HG02763 (cell line): ENCODE results near the gene GOLGA2.

Source experiments
- ATAC-seq: cut with Tn5 transposase; IDR thresholded peaks from one replicate; pipeline ENCODE4 v1.9.1; 2021; ENCODE audit warnings: mild to moderate bottlenecking, moderate library complexity; ENCODE audit not compliant: unreplicated experiment

GOLGA2 gene

GRCh38 chr9:128257907-128258306, 17.9 kb downstream of the GOLGA2 start:
- no peak for ATAC-seq

DNA sequence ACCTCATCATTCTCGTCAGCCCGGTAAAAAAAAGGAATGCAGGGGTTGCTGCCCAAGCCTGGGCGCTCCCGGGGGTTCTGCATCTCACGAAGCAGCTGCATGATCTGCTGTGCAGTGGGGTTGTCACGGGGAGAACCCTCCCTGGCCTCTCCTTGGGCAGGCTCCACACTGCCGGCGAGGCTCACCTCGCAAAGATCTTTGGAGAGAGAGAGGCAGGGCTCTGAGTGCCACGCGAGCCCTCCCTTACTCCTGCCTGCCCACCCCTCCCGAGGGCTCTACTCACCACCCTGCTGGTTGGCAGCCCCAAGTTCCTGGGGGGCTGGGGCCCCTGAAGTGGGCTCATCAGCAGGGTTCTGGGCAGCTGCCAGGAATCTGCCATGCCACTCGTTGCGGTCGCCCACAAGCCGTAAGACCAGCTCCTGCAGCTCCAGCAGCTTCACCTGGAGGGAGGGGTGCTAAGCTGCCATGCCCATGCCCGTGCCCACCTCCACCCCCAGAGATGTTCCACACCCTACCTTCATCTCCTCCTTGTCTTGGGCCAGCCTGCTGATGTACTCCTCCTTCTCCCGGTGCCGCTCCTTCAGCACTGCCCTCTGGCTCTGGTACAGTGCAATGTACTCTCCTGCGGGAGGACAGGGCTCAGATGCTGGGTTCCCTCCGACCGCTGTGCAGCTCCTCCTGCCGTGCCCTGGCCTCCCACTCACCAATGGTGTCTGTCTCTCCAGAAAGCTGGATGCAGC, 18.6 kb downstream of the GOLGA2 start:
- ATAC-seq, result no peak

- ATAC-seq, result no peak
These were observed 20.7 kb downstream of the GOLGA2 start for GRCh38 chr9:128254855-128255759.

GRCh38 chr9:128254362-128254761, 21.4 kb downstream of the GOLGA2 start:
- no peak for ATAC-seq

GRCh38 chr9:128253991-128254346, 21.8 kb downstream of the GOLGA2 start:
- ATAC-seq, result no peak

DNA sequence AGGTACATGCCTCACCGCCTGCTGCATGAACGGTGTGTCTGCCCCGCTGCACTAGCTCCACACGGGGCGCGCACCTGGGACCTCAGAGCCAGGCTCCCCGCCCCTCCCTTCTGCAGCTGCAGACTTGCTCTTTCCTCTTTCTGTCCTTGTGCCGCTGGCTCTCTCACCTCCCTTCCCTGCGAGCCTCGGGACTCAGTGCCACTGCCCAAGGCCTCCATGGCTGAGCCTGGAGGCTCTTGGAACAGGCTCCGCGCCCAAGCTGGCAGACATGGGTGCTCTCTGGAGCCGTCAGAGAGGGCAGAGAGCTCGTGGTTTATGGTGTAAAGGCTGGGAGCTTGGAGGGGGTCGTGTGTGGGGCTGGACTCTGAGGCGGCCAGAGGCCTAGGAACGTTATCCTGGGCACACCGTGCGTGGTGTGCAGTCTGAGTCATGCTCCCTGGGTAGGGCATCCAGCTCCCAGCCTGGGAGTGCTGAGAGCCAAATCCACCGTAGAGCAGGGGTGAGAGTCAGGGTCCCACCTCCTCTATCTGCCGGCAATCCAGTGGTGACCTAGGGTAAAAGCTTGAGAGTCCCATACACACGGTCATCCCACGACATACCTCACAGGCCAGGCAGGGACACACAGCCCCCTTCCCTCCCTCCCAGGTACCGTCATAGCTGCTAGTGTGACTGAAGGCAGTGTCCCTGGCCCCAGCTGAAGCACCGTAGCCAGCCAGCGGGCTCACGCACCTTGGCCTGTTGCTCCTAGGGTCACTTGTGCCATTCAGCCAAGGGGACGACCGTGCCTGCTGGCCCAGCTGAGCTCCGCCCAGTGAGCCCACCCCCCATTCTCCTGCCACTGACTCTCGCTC, 22.4 kb downstream of the GOLGA2 start:
- no peak for ATAC-seq

- ATAC-seq, result no peak
These were observed 23.3 kb downstream of the GOLGA2 start for GRCh38 chr9:128252317-128253139.

DNA sequence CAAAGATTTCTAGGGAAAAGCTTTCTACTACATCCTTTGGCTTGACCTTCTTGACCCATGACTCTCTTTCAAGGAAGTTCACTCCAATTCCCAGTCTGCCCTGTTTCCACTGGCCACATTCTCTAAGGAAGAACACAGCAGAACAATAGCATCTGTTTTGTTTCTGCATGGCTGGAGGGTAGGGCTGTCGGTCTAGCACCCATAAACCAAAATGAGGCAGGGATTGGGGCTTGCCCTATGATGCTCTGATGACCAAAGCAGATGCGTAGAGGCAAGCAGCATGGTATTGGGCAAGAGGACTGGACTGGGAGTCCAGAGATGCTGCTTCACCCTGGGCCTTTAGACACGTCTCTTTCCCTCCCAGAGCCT, 24.1 kb downstream of the GOLGA2 start:
- no peak for ATAC-seq

- ATAC-seq, result no peak
These were observed 24.7 kb downstream of the GOLGA2 start for GRCh38 chr9:128250839-128251731.

DNA sequence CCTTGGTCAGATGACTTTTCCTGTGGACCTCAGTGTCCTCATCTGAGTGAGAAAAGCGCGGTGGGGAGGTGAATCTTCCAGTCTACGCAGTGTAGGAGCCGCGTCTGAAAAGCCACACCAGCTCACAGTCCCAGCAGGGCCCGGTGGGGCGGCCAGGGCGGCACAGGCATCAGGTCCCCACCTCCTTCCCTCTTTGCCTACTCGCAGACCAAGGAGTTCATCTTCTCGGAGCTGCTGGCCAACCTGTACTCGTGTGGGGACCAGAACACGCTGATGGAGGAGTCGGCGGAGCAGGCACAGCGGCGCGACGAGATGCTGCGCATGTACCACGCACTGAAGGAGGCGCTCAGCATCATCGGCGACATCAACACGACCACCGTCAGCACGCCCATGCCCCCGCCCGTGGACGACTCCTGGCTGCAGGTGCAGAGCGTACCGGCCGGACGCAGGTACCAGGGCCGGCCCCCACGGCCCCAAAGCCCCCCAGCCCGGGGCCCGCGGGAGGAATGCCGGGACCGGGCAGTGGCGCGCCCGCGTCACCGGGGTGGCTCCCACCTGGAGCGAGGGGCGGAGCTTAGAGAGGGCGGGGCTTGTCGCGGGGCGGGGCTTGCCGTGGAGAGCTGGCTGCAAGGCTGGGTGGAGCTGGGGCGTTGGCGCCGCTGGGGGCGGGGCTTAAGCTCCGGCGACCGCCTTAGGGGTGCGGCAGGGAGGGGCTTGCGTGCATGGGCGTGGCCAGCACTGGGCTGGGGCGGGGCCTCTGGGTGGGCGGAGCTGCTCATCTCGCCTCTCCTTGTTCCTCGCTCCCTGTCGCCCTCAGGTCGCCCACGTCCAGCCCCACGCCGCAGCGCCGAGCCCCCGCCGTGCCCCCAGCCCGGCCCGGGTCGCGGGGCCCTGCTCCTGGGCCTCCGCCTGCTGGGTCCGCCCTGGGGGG, 25.6 kb downstream of the GOLGA2 start:
- ATAC-seq, result peak; percentile 88

DNA sequence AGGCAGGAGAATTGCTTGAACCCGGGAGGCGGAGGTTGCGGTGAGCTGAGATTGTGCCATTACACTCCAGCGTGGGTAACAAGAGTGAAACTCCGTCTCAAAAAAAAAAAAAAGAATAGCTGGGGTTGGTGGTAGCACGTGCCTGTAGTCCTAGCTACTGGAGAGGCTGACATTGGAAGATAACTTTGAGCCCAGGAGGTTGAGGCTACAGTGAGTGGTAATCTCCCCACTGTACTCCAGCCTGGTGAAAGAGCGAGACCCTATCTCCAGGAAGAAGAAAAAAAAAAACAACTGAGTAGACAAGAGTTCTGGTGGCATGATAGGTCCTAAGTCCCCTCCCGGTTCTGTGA, 26.3 kb downstream of the GOLGA2 start:
- ATAC-seq, result no peak

- ATAC-seq, result no peak
These were observed 28.5 kb downstream of the GOLGA2 start for GRCh38 chr9:128247226-128247803.

DNA sequence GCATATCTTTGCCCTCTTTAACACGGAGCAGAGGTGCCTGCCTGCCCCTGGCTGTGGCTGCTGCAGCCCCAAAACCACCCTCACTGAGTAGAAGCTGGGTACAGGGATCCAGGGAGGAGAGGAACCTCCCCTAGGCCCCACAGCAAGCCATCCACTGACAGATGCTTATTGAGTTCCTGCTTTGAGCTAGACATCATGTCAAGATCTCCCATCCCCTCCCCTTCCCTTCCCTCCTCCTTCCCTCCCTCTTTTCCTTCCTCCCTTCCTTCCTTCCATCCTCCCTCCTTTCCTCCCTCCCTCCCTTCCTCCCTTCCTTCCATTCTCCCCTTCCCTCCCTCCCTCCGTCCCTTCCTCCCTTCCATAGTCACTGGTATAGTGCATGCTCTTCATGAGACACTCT, 29.3 kb downstream of the GOLGA2 start:
- no peak for ATAC-seq

DNA sequence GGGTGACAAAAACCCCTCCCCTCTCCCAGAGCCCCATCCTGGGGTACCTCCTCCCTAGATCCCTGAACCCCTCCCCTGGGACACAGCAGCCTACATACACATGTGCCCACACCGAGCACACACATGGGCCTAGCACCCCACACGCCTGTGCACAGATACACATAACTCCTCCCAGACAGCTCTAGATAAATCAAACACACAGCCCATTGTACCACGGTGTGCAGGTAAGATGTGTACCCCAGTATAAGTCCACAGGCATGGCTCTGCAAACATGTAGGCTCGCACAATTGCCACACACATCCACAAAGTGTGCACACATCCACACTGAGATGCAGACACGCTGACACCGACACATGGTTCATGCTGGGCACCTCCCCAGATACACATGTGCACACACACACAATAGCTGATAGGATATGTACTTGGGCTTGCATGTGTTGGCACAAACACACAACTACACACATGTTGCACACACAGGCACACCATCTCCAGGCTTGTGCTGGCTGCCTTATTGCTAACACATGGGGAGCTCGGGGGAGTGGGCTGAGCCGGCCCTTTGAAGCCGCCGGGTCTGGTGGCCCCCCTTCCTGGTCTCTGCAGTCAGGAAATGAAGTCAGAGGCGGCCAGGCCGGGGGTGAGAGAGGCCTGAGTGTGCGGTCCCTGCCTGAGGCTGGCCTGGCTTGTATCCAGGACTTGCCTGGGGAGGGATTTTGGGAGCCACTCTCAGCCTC, 30.2 kb downstream of the GOLGA2 start:
- no peak for ATAC-seq

DNA sequence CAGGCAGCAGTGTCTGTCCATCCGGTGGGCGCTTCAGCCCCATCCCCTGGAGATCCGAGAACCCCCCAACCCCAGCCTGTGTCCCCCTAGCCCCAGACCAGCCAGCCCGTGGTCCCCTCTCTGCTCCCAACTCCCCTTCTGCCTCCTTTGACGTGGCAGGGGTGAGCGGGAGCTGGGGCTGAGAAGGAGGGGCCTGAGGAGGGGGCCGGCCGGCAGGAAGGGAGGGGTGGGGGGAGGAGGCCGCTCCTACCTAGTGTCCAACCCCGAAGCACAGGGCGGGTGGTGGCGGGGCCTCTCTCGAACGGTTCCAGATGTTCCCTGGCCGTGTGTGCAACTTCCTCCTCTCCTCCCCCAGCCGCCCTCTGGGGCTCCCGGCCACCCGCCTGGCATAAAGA, 31.0 kb downstream of the GOLGA2 start:
- ATAC-seq, result no peak

GRCh38 chr9:128244091-128244836, 31.5 kb downstream of the GOLGA2 start:
- ATAC-seq, result no peak
